Upper lobe of right lung (tissue), 1 donor: ENCODE data around the gene MIDN. TPM values are rescaled to one million over a fixed set of nuclear protein-coding genes. Genes with fewer than 3 reads are reported as not detected.

Source experiments
- ATAC-seq: fragments of 200-7000 bp; cut with Tn5 transposase; one replicate; pipeline ENCODE4 v1.9.1; 2020; ENCODE audit warnings: mild to moderate bottlenecking, moderate library complexity
- DNase-seq: peaks from one replicate; pipeline ENCODE4 v3.0.0-alpha.2; 2020
- H3K27ac ChIP-seq: fragments of 200-600 bp; one replicate; pipeline ENCODE4 v1.8.0; 2022
- H3K27me3 ChIP-seq: fragments of 200-600 bp; one replicate; pipeline ENCODE4 v1.8.0; 2022; ENCODE audit warnings: mild to moderate bottlenecking
- H3K36me3 ChIP-seq: fragments of 200-600 bp; one replicate; pipeline ENCODE4 v1.8.0; 2022
- H3K4me1 ChIP-seq: fragments of 200-600 bp; one replicate; pipeline ENCODE4 v1.8.0; 2022
- H3K4me3 ChIP-seq: fragments of 200-600 bp; one replicate; pipeline ENCODE4 v1.8.0; 2022; ENCODE audit warnings: mild to moderate bottlenecking
- H3K9me3 ChIP-seq: fragments of 200-600 bp; one replicate; pipeline ENCODE4 v1.8.0; 2022
- CTCF ChIP-seq: fragments of 200-600 bp; IDR thresholded peaks from one replicate; pipeline ENCODE4 v1.8.0; 2022; ENCODE audit warnings: antibody characterized with exemption
- intact Hi-C: fragments of 100-400 bp; cut with DNase I; formaldehyde crosslinking; loops from one replicate; pipeline ENCODE4 v1.11.0; 2022
- total RNA-seq: library from RNA; stranded (reverse); fragmentation: NEBNext Ultra II Directional; extraction: Animal tissue kit (Norgen Biotek cat#: 25700); gene quantifications from one replicate; pipeline ENCODE4 v1.2.1, GENCODE V29; 2021
- donor health status: DM: no; HTN: yes; CAD: no; lungs with severe emphysema.

Gene MIDN
- total RNA-seq, 1 donor from 2014 or later: 135 TPM

GRCh38 chr19:1223018-1223855, 25.1 kb upstream of the MIDN start:
- no peak for ATAC-seq
- intact Hi-C loops: no loop called here
- DNase-seq: no peak

GRCh38 chr19:1224047-1224825, 24.1 kb upstream of the MIDN start:
- Histone ChIP-seq H3K36me3 (peaks cover 70% of the 10 kb centered on the region), H3K4me1 (no peaks in the 10 kb centered on the region), H3K4me3 (no peak overlapping the region), H3K27me3 (no peaks in the 10 kb centered on the region), H3K9me3 (no peaks in the 10 kb centered on the region), H3K27ac (no peak overlapping the region)
- ATAC-seq (no peak), DNase-seq (no peak)
- intact Hi-C loops: no loop called here
- no peak for TF ChIP-seq CTCF

More at GRCh38 chr19:1223018-1223855, 25.1 kb upstream of the MIDN start:
- H3K4me3 ChIP-seq: no peak overlapping the region
- H3K4me1 ChIP-seq: no peaks in the 10 kb centered on the region
- no peaks in the 10 kb centered on the region for H3K9me3 ChIP-seq
- no peaks in the 10 kb centered on the region for H3K27me3 ChIP-seq
- TF ChIP-seq CTCF: no peak
- peaks cover 70% of the 10 kb centered on the region for H3K36me3 ChIP-seq
- no peak overlapping the region for H3K27ac ChIP-seq

- TF ChIP-seq CTCF: no peak
- H3K27me3 ChIP-seq: no peaks in the 10 kb centered on the region
- no peaks in the 10 kb centered on the region for H3K9me3 ChIP-seq
- H3K36me3 ChIP-seq: peaks cover 70% of the 10 kb centered on the region
- intact Hi-C loops: no loop called here
- no peaks in the 10 kb centered on the region for H3K4me1 ChIP-seq
- H3K4me3 ChIP-seq: no peak overlapping the region
- no peak for ATAC-seq
- no peak for DNase-seq
- H3K27ac ChIP-seq: no peak overlapping the region
These were observed 23.5 kb upstream of the MIDN start for GRCh38 chr19:1224847-1225246.

- peaks cover 64% of the 10 kb centered on the region for H3K36me3 ChIP-seq
These were observed 22.8 kb upstream of the MIDN start for GRCh38 chr19:1225440-1226226.

More at GRCh38 chr19:1225440-1226226, 22.8 kb upstream of the MIDN start:
- no peak overlapping the region for H3K4me3 ChIP-seq
- H3K27ac ChIP-seq: no peak overlapping the region
- H3K9me3 ChIP-seq: no peaks in the 10 kb centered on the region
- DNase-seq (no peak), ATAC-seq (no peak)
- TF ChIP-seq CTCF: no peak
- H3K27me3 ChIP-seq: no peaks in the 10 kb centered on the region
- intact Hi-C loops: no loop called here
- H3K4me1 ChIP-seq: no peaks in the 10 kb centered on the region
